ENCODE data around the gene TCFL5.

GRCh38 chr20:62886709-62887058 lies 25.1 kb upstream of the TCFL5 start:
- TF ChIP-seq, protein P1, sequence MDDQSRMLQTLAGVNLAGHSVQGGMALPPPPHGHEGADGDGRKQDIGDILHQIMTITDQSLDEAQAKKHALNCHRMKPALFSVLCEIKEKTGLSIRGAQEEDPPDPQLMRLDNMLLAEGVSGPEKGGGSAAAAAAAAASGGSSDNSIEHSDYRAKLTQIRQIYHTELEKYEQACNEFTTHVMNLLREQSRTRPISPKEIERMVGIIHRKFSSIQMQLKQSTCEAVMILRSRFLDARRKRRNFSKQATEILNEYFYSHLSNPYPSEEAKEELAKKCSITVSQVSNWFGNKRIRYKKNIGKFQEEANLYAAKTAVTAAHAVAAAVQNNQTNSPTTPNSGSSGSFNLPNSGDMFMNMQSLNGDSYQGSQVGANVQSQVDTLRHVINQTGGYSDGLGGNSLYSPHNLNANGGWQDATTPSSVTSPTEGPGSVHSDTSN (CRISPR knock-in tag; IDR thresholded peaks at IDR 0.05) = no peak
- TF ChIP-seq ZNF571 (tag by site-specific recombination; IDR thresholded peaks at IDR 0.05) (no peak), REST (tag by site-specific recombination; IDR thresholded peaks at IDR 0.05) (no peak), ZNF660 (tag by site-specific recombination; IDR thresholded peaks at IDR 0.05) (no peak), CTCF (tag by site-specific recombination; IDR thresholded peaks at IDR 0.05) (no peak), ZNF623 (tag by site-specific recombination; IDR thresholded peaks at IDR 0.05) (no peak), ZNF274 (IDR thresholded peaks at IDR 0.05; ENCODE audit: low read length) (no peak), ZNF274 (tag by site-specific recombination; IDR thresholded peaks at IDR 0.05; ENCODE audit: borderline replicate concordance) (no peak), ZNF585B (tag by site-specific recombination; IDR thresholded peaks at IDR 0.05) (no peak), ZNF211 (tag by site-specific recombination; IDR thresholded peaks at IDR 0.05; ENCODE audit: low read depth) (no peak), ZNF184 (tag by site-specific recombination; IDR thresholded peaks at IDR 0.05) (no peak)
- TF ChIP-seq, protein P2, sequence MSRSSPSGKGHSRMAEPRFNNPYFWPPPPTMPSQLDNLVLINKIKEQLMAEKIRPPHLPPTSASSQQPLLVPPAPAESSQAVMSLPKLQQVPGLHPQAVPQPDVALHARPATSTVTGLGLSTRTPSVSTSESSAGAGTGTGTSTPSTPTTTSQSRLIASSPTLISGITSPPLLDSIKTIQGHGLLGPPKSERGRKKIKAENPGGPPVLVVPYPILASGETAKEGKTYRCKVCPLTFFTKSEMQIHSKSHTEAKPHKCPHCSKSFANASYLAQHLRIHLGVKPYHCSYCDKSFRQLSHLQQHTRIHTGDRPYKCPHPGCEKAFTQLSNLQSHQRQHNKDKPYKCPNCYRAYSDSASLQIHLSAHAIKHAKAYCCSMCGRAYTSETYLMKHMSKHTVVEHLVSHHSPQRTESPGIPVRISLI (tag by site-specific recombination; IDR thresholded peaks at IDR 0.05) = no peak
